Activated effector memory CD4-positive, alpha-beta T cell treated with anti-CD3 and anti-CD28 coated beads, Interleukin-2, amount 50 U/mL, for 16 hours (primary cell): Measurements from ENCODE around the gene SLC7A14.

Source experiments
- DNase-seq: peaks from one replicate; pipeline ENCODE4 v3.0.0-alpha.2; 2020

The SLC7A14 gene

GRCh38 chr3:170496026-170496867 lies 89.6 kb downstream of the SLC7A14 start:
- no peak for DNase-seq

- DNase-seq = no peak
Observed at GRCh38 chr3:170494766-170495165, 91.1 kb downstream of the SLC7A14 start.

- DNase-seq = no peak
Observed at GRCh38 chr3:170493712-170494182, 92.1 kb downstream of the SLC7A14 start.

GRCh38 chr3:170491901-170492300 lies 94.0 kb downstream of the SLC7A14 start:
- no peak for DNase-seq

GRCh38 chr3:170490828-170491560 lies 94.9 kb downstream of the SLC7A14 start:
- DNase-seq = no peak

GRCh38 chr3:170488802-170489201 lies 97.1 kb downstream of the SLC7A14 start:
- DNase-seq = no peak

GRCh38 chr3:170487031-170487430 lies 98.8 kb downstream of the SLC7A14 start:
- no peak for DNase-seq

GRCh38 chr3:170486398-170486797 lies 99.5 kb downstream of the SLC7A14 start:
- DNase-seq = no peak

GRCh38 chr3:170485696-170486095 lies 100.2 kb downstream of the SLC7A14 start:
- DNase-seq = no peak

- no peak for DNase-seq
Observed at GRCh38 chr3:170485294-170485693, 100.6 kb downstream of the SLC7A14 start.

- no peak for DNase-seq
Observed at GRCh38 chr3:170484869-170485268, 101.0 kb downstream of the SLC7A14 start.

GRCh38 chr3:170483485-170484262 lies 102.2 kb downstream of the SLC7A14 start:
- DNase-seq = no peak

- DNase-seq = no peak
Observed at GRCh38 chr3:170482199-170482598, 103.7 kb downstream of the SLC7A14 start.

GRCh38 chr3:170480111-170480510 lies 105.8 kb downstream of the SLC7A14 start:
- DNase-seq = no peak

- no peak for DNase-seq
Observed at GRCh38 chr3:170477395-170477794, 108.5 kb downstream of the SLC7A14 start.

- no peak for DNase-seq
Observed at GRCh38 chr3:170476291-170476690, 109.6 kb downstream of the SLC7A14 start.

GRCh38 chr3:170475092-170475685 lies 110.7 kb downstream of the SLC7A14 start:
- DNase-seq = no peak

GRCh38 chr3:170473358-170473757 lies 112.5 kb downstream of the SLC7A14 start:
- no peak for DNase-seq

- DNase-seq = no peak
Observed at GRCh38 chr3:170471149-170471548, 114.7 kb downstream of the SLC7A14 start.

- DNase-seq = no peak
Observed at GRCh38 chr3:170470063-170471016, 115.5 kb downstream of the SLC7A14 start.
